Retinal pigment epithelial cell (primary cell): Measurements from ENCODE around the gene APOF.
A peak's percentile ranks its signal among the peaks of the same experiment; 100 is the strongest.

Experiments used
- DNase-seq: peaks from one replicate; pipeline ENCODE4 v3.0.0-alpha.2; 2010; ENCODE audit warnings: low read depth
- H3K4me3 ChIP-seq: 2 replicates; pipeline ENCODE4 v1.5.1; 2011; ENCODE audit warnings: mild to moderate bottlenecking, low read length, control low read depth, moderate library complexity
- TF ChIP-seq, protein P1 (sequence below): conservative IDR thresholded peaks from 2 replicates; pipeline ENCODE4 v1.5.1; 2011; ENCODE audit warnings: low read depth, low read length, control low read depth, inconsistent platforms

APOF gene

DNA sequence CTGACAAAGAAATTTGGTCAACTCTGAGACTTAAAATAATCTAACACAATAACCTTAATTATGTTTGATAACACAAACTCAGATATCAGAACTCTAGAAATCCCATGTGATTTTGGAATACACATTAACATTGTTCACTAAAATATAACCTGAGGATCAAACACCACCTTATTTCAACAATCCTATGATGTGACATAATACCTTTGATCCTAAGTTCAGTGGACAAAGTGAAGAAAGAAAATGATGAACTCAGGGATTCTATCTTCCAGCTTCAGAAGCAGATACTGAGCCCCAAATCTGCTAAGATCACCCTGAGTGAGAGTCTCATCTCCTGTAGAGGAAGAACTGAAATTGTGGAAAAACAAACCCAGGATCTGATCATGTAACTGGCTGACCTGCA is 35.7 kb upstream of the APOF start:
- TF ChIP-seq, protein P1, sequence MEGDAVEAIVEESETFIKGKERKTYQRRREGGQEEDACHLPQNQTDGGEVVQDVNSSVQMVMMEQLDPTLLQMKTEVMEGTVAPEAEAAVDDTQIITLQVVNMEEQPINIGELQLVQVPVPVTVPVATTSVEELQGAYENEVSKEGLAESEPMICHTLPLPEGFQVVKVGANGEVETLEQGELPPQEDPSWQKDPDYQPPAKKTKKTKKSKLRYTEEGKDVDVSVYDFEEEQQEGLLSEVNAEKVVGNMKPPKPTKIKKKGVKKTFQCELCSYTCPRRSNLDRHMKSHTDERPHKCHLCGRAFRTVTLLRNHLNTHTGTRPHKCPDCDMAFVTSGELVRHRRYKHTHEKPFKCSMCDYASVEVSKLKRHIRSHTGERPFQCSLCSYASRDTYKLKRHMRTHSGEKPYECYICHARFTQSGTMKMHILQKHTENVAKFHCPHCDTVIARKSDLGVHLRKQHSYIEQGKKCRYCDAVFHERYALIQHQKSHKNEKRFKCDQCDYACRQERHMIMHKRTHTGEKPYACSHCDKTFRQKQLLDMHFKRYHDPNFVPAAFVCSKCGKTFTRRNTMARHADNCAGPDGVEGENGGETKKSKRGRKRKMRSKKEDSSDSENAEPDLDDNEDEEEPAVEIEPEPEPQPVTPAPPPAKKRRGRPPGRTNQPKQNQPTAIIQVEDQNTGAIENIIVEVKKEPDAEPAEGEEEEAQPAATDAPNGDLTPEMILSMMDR: no peak
- no peak overlapping the region for H3K4me3 ChIP-seq
- no peak for DNase-seq

DNA sequence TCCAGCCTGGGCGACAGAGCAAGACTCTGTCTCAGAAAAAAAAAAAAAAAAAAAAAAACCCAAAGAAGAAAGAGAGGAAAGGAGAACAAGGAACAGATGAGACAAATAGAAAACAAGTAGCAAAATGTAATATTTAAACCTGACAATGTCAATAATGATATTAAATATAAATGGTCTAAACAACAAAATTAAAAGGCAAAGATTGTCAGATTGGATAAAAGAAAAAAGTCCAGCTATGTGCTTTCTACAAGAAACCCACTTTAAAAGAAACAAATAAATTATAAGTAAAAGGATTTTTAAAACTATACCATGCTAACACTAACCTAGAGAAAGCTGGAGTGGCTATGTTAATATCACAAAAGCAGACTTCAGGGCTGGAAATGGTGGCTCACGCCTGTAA is 29.7 kb upstream of the APOF start:
- no peak for DNase-seq
- H3K4me3 ChIP-seq: no peak overlapping the region
- TF ChIP-seq, protein P1: no peak

DNA sequence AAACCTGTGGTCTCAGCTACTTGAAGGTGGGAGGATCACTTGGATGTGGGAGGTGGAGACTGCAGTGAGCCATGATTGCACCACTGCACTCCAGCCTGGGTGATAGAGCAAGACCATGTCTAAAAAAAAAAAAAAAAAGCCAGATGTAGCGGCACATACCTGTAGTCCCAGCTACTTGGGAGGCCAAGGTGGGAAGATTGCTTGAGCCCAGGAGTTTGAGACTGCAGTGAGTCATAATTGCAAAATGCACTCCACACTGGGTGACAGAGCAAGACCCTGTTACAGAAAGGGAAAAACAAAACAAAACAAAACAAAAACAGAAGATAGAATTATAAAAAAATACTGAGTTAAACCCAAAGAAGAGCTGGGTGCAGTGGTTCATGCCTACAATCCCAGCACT is 29.1 kb upstream of the APOF start:
- H3K4me3 ChIP-seq: no peak overlapping the region
- TF ChIP-seq, protein P1: no peak
- no peak for DNase-seq

DNA sequence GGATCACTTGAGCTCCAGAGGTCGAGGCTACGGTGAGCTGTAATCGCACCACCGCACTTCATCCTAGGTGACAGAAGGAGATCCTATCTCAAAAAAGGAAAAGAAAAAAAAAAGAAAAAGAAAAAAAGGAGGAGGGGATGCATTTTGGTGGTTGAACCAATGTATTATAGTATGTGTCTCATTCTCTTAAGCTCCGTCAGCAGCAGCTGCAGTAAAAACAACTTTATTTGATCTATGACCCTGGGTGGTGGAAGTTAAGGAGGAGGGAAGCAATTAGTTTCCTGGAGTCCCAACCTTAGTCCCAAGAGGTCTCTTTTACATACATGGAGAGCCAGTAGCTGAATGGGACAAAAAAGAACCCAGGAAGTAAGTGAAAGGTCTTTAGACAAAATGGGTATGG is 26.8 kb upstream of the APOF start:
- TF ChIP-seq, protein P1: no peak
- DNase-seq: no peak

DNA sequence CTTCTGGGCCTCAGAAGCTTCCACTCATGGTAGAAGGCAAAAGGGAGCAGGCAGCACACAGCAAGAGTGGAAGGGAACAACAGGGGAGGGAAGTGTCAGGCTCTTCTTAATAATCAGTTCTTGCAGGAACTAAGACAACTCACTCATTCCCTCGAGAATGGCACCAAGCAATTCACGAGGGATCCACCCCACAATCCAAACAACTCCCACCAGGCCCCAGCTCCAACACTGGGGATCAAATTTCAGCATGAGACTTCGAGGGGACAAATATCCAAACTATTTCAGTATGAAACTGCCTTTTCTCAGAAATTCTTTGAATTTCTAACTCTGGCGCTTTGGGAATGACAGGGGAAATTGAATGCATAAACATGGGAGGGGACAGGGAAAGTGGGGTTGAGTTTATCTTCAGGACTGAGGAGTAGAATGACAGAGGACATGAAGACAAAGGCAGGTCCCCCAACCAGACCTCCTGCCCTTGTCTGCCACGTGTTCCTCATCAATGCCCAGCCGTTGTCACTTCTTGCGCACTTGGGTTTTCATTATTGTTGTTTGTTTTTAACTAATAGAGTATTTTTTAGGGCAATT is 24.6 kb upstream of the APOF start:
- no peak overlapping the region for H3K4me3 ChIP-seq
- DNase-seq: peak; percentile 13
- TF ChIP-seq, protein P1: no peak

More for the DNA sequence above, 26.8 kb upstream of the APOF start:
- H3K4me3 ChIP-seq: no peak overlapping the region

DNA sequence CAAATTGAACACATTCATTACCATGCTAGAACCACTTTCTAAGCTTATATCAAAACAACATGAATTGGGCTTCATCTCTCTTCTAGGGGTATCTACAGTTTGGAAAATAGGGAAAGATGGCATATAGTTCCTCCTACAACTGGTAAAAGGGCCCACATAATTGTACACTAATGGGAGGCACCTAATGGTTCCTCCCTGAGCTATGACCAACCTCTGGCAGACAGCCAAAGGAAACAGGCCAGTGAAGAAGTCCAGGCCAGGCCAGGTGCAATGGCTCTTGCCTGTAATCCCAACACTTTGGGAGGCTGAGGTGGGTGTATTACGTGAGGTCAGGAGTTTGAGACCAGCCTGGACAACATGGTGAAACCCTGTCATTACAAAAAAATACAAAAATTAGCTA is 23.2 kb upstream of the APOF start:
- no peak for DNase-seq
- TF ChIP-seq, protein P1: no peak
- no peak overlapping the region for H3K4me3 ChIP-seq

DNA sequence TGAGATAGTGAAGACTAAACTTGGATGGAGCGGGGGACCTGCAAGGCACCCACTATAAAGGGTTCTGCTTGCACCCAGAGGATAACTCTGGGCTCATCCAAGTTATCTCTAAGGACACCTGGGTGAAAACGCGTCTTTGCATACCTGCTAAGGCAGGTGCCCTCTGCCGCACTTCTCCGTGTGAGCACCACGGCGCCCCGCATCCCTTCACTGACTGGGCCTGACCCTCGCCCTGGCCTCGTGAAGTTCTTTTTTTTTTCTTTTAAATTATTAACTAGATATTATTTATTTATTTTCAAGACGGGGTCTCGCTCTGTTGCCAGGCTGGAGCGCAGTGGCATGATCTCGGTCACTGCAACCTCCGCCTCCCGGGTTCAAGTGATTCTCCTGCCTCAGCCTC is 20.0 kb upstream of the APOF start:
- TF ChIP-seq, protein P1: no peak
- DNase-seq: no peak
- H3K4me3 ChIP-seq: no peak overlapping the region
